Right cardiac atrium (tissue), 5 donors: ENCODE measurements around the gene ZNF474. TPM values are rescaled to one million over a fixed set of nuclear protein-coding genes. Genes with fewer than 3 reads are reported as not detected.
"Not testable (repeated sequence)": the region's sequence is repeated elsewhere in the genome, so short reads cannot be mapped to it uniquely, and the experiment has no call there.

Source experiments
- ATAC-seq, 2 donors: fragments of 200-7000 bp; cut with Tn5 transposase; one replicate each; pipeline versions ENCODE4 v1.8.0 to v1.9.1; 2020; ENCODE audit warnings: moderate library complexity in 2 of 2, mild to moderate bottlenecking in 1 of 2
- DNase-seq, 3 donors: peaks; one replicate each; pipeline ENCODE4 v3.0.0-alpha.2; 2020
- H3K27ac ChIP-seq: one replicate; pipeline ENCODE4 v1.5.1; 2013; ENCODE audit warnings: mild to moderate bottlenecking, low read length, control low read depth, moderate library complexity
- H3K27me3 ChIP-seq: one replicate; pipeline ENCODE4 v1.6.1; 2013; ENCODE audit not compliant: control insufficient read depth, insufficient read depth
- H3K4me1 ChIP-seq: one replicate; pipeline ENCODE4 v1.6.1; 2013; ENCODE audit warnings: low read length; ENCODE audit not compliant: control insufficient read depth, insufficient read depth
- H3K4me3 ChIP-seq: one replicate; pipeline ENCODE4 v1.5.1; 2013; ENCODE audit warnings: low read length, control low read depth
- H3K9me3 ChIP-seq: one replicate; pipeline ENCODE4 v1.6.1; 2013; ENCODE audit warnings: low read length; ENCODE audit not compliant: control insufficient read depth
- WGBS: extraction: QIAGEN DNeasy Blood & Tissue Kit; methylation state at CpG from one replicate; pipeline ENCODE4 v1.1.7; 2013; 5-methylcytosine and 5-hydroxymethylcytosine counted together
- intact Hi-C, 4 donors: fragments of 100-400 bp; cut with DNase I; formaldehyde crosslinking; loops; one replicate each; pipeline versions ENCODE4 v1.11.0 to v1.14.0; 2022 to 2023
- long read RNA-seq, 4 donors: library from polyadenylated mRNA; unstranded; transcript quantifications; one replicate each; pipeline ENCODE4 v2.0.0, GENCODE V29; 2020 to 2021
- polyA plus RNA-seq: library from polyadenylated mRNA; stranded (reverse); fragments of 200-250 nt; gene quantifications from one replicate; pipeline ENCODE4 v1.2.3, GENCODE V29; 2013
- total RNA-seq, 4 donors: library from RNA; stranded (reverse); fragmentation: NEBNext Ultra II Directional; extraction: Animal tissue kit (Norgen Biotek cat#: 25700); gene quantifications; one replicate each; pipeline ENCODE4 v1.2.1, GENCODE V29; 2021
- donor health status: healthy with polysubstance abuse.
- donor health status: DM: no; HTN: yes; CAD: no.
- donor health status: DM: no; HTN: no; CAD: no.
- donor health status: DM: no; HTN: yes; CAD: no; lungs with severe emphysema.
- donor health status: DM: yes; HTN: yes; CAD: no.

ZNF474 gene
- total RNA-seq (under 1 TPM in 2 of 4 donors, not detected in 2; 0.25 to 0.32 TPM), polyA plus RNA-seq (not detected)
- long read RNA-seq, donor 1: 0 reads
- long read RNA-seq, donor 2: 0 reads
- long read RNA-seq, donor 3: 0 reads
- long read RNA-seq, donor 4: 0 reads

DNA sequence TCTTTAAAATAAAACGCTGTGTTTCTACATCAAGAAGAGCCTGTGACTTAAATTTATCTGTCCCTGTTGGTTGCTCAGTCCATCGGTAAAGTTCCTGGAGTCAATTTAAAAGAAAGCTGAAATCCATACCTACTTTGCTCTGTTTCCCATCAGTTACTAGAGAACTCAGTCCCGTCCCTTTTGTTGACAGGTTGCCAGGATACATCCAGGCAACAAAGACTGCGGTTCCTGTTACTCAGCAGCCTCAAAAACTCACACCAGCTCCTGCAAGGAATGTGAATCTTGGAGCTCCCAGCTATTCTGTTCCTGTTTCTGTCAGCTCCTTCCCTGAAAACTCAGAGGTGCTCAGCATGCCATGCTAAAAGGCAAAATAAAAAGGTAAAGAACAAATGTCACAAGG lies at the start of gene ZNF474:
Gene ZNF474 (plus strand): TSS at position 241 of the 400 bp plus-strand sequence. CDS start 22,445 bp downstream, outside the sequence.
- ATAC-seq: peak; percentile 77 to 92
- Histone ChIP-seq H3K9me3 (no peaks in the 10 kb centered on the region), H3K4me1 (no peaks in the 10 kb centered on the region), H3K27me3 (no peaks in the 10 kb centered on the region), H3K27ac (no peak within 1 kb of the TSS), H3K4me3 (no peak within 1 kb of the TSS)
- 15% methylated on average over 4 of the region's 4 CpGs for WGBS
- intact Hi-C loops: no loop called here
- DNase-seq: peak in 1 of 3 donors; percentile 37

GRCh38 chr5:122081541-122081940 lies 47.8 kb upstream of the ZNF474 start:
- H3K9me3 ChIP-seq: no peaks in the 10 kb centered on the region
- no peaks in the 10 kb centered on the region for H3K4me1 ChIP-seq
- DNase-seq (no peak), ATAC-seq (no peak)
- intact Hi-C loops: no loop called here
- no peak overlapping the region for H3K4me3 ChIP-seq
- WGBS: 65% methylated on average over 2 of the region's 2 CpGs
- no peak overlapping the region for H3K27ac ChIP-seq
- no peaks in the 10 kb centered on the region for H3K27me3 ChIP-seq

DNA sequence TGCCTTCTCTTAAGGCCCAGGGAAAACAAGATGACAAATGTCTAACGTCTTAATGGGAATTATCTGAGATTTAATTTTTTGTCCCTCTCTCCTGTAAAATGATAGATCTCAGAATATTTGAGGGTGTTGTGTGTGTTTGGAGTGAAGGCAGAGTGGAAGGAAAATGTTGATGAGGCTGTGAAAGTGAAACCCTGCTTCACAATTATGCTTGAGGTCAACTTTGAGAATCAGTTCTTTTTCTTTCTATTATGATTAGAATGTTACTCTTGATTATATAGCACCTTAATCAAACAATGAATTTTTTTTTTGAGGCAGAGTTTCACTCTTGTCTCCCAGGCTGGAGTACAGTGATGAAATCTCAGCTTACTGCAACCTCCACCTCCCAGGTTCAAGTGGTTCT lies 45.8 kb upstream of the ZNF474 start:
- Histone ChIP-seq H3K9me3 (no peaks in the 10 kb centered on the region), H3K27ac (no peak overlapping the region), H3K4me3 (no peak overlapping the region), H3K27me3 (no peaks in the 10 kb centered on the region), H3K4me1 (no peaks in the 10 kb centered on the region)
- ATAC-seq (no peak), DNase-seq (no peak)
- intact Hi-C loops: no loop called here
- 87% methylated on average over 1 of the region's 1 CpG for WGBS

DNA sequence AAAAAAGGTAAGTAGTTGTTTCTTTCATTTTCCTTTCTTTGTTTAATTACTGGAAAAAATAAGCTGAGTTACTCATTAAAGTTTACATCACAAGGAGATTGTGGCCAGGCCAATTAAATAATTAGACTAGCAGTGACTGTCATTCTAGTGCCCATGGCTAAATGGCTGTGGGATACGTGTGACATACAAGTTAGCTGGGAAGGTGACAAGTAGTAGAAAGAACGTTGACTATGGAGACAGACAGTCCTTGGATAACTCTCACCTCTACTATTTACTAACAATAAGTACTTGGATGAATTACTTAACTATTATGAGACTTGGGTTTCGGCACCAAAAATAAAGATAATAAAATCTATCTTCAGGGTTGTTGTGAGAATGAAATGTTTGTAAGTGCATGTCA lies 44.3 kb upstream of the ZNF474 start:
- DNase-seq (no peak), ATAC-seq (no peak)
- no peak overlapping the region for H3K4me3 ChIP-seq
- no peaks in the 10 kb centered on the region for H3K9me3 ChIP-seq
- no peaks in the 10 kb centered on the region for H3K4me1 ChIP-seq
- no peak overlapping the region for H3K27ac ChIP-seq
- no peaks in the 10 kb centered on the region for H3K27me3 ChIP-seq
- intact Hi-C loops: no loop called here
- 80% methylated on average over 3 of the region's 3 CpGs for WGBS

- intact Hi-C loops: loop anchor here in 2 of 4 donors (10.0 kb wide), 1 partner anchor 125 kb away; the partner anchor contains the start of gene SRFBP1 (in 2 of the 2)
- DNase-seq (no peak), ATAC-seq (peak; percentile 59 to 80)
- Histone ChIP-seq H3K4me3 (no peak overlapping the region), H3K27ac (no peak overlapping the region), H3K9me3 (no peaks in the 10 kb centered on the region), H3K4me1 (no peaks in the 10 kb centered on the region), H3K27me3 (no peaks in the 10 kb centered on the region)
- WGBS: 33% methylated on average over 2 of the region's 2 CpGs
Measured at GRCh38 chr5:122089096-122090013, 40.0 kb upstream of the ZNF474 start.

GRCh38 chr5:122091936-122092600 lies 37.3 kb upstream of the ZNF474 start:
- Histone ChIP-seq H3K9me3 (no peaks in the 10 kb centered on the region), H3K4me3 (no peak overlapping the region), H3K27me3 (no peaks in the 10 kb centered on the region), H3K27ac (no peak overlapping the region), H3K4me1 (no peaks in the 10 kb centered on the region)
- intact Hi-C loops: loop anchor here in 2 of 4 donors (10.0 kb wide), 1 partner anchor 127 kb away; the partner anchor contains the start of gene SRFBP1 (in 2 of the 2)
- WGBS: 53% methylated on average over 9 of the region's 9 CpGs
- DNase-seq: no peak
- ATAC-seq: no peak

DNA sequence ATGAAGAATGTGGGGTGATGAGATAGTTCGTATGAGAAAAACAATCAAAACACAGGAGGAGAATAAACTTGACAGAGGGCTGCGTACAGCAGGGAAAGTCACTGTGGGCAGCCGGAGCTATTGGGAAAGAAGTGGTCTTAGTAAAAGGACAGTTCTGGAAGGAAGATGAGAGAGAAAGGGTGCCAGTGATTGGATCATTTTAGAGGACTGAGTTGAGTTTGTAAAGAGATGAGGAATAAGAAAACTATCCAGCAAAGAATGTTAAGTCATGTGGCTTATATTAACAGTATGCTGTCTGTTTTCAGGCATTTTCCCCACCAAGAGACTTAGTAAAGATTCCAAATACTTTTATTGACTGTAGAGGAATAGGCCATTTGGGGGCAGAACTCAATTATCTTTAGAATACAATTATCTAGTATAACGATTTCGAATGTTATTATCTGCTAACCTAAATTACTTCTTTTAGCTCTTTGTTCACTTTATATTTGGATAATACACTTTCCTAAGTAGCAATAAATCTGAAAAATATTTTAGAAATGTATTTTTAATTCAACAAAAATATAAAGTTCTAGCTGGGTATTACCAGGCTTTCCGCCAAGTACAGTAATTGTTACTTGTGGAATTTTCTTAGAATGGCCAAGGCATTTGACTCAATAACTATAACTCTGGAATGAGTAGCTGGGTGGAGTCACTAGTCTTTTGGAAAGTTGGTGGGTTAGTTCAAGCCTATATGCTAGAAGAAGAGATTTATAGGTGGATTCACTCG lies 35.7 kb upstream of the ZNF474 start:
- DNase-seq (no peak), ATAC-seq (no peak)
- intact Hi-C loops: loop anchor here in 2 of 4 donors (10.0 kb wide), 1 partner anchor 129 kb away; the partner anchor contains the start of gene SRFBP1 (in 2 of the 2)
- WGBS: 65% methylated on average over 7 of the region's 7 CpGs
- H3K9me3 ChIP-seq: no peaks in the 10 kb centered on the region
- H3K4me3 ChIP-seq: no peak overlapping the region
- H3K4me1 ChIP-seq: no peaks in the 10 kb centered on the region
- no peaks in the 10 kb centered on the region for H3K27me3 ChIP-seq
- no peak overlapping the region for H3K27ac ChIP-seq

- not testable (repeated sequence) for H3K27ac ChIP-seq, H3K27me3 ChIP-seq, H3K4me3 ChIP-seq, ATAC-seq, H3K4me1 ChIP-seq, H3K9me3 ChIP-seq, DNase-seq
- intact Hi-C loops: loop anchor here in 2 of 4 donors (10.0 kb wide), 1 partner anchor 129 kb away; the partner anchor contains the start of gene SRFBP1 (in 2 of the 2)
- WGBS: 85% methylated on average over 5 of the region's 5 CpGs
Measured at GRCh38 chr5:122094251-122094650, 35.1 kb upstream of the ZNF474 start.

DNA sequence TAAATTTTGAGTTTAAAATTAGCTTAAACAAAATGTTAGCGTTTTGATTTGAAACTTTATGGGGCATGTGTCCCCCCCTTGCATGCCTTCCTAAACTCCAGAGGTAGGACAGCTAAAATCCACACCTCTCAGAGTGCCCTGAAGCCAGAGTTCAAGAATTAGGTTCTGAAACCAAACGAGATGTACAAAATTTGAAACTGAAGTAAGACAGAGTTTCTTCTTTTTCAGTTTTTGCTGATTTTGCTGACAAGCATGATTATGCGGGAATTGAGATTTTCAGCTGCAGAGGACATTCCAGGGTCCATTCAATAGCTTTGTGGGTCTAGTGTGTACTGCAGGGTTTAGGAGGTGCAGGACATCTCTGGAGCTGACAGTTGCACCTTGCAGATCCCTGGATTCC lies 34.2 kb upstream of the ZNF474 start:
- Histone ChIP-seq H3K4me1 (no peaks in the 10 kb centered on the region), H3K9me3 (no peaks in the 10 kb centered on the region), H3K27ac (no peak overlapping the region), H3K27me3 (no peaks in the 10 kb centered on the region), H3K4me3 (no peak overlapping the region)
- ATAC-seq: no peak
- WGBS: 70% methylated on average over 3 of the region's 3 CpGs
- DNase-seq: no peak
- intact Hi-C loops: loop anchor here in 2 of 4 donors (10.0 kb wide), 1 partner anchor 130 kb away; the partner anchor contains the start of gene SRFBP1 (in 2 of the 2)

- 79% methylated on average over 1 of the region's 1 CpG for WGBS
- no peak overlapping the region for H3K4me3 ChIP-seq
- DNase-seq: no peak
- H3K4me1 ChIP-seq: no peaks in the 10 kb centered on the region
- no peaks in the 10 kb centered on the region for H3K9me3 ChIP-seq
- H3K27me3 ChIP-seq: no peaks in the 10 kb centered on the region
- intact Hi-C loops: loop anchor here in 2 of 4 donors (10.0 kb wide), 1 partner anchor 133 kb away; the partner anchor contains the start of gene SRFBP1 (in 2 of the 2)
- no peak overlapping the region for H3K27ac ChIP-seq
- no peak for ATAC-seq
Measured at GRCh38 chr5:122097391-122097790, 32.0 kb upstream of the ZNF474 start.
